Measurements from ENCODE around the gene POLR2C. TPM values are rescaled to one million over a fixed set of nuclear protein-coding genes. Genes with fewer than 3 reads are reported as not detected.

Gene POLR2C
- total and polyA plus RNA-seq, 2 of the 13 experiments (the other 11 are each of a cell fraction or from before 2014, with no cell fraction given) = 104 to 216 TPM

DNA sequence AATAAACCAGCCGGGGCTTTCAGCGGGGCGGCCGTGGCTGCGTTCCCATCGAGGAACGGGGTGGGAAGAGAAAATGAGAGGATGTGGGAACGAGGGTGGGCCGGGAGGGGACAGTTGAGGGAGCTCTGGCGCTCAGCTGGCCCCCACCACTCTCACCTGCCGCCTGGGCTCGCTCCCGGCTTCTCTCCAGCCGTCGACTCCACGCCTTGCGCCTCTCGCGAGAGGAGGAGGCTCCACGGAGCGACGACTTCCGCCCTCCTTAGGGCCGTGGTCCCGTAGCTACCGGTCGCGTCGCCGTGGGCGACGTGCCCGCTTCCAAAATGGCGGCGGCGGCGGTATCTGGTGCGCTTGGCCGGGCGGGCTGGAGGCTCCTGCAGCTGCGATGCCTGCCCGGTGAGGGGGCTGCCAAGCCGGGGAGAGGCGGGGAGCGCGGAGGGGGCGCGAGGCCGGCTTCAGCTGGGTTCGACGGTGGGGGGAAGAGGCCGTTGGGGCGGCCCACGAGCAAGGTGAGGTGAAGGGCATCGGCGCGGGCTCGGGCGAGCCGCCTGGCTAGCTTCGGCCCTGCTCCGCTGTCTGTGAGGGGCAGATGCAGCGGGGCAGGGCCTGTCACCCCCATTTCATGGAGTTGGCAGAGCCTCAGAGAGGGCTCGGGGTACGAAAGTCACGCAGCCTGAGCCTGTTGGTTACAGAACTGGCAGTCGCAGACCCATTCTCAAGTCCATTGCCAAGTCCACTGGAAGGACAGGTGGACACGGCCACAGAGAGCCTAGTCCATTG is 15.1 kb upstream of the POLR2C start, which contains the start of the genes CIAPIN1 and COQ9 (continued):
- peak; percentile 73 for TF ChIP-seq ZNF746 (CRISPR knock-in tag; IDR thresholded peaks at IDR 0.05)
- TF ChIP-seq, protein P1, sequence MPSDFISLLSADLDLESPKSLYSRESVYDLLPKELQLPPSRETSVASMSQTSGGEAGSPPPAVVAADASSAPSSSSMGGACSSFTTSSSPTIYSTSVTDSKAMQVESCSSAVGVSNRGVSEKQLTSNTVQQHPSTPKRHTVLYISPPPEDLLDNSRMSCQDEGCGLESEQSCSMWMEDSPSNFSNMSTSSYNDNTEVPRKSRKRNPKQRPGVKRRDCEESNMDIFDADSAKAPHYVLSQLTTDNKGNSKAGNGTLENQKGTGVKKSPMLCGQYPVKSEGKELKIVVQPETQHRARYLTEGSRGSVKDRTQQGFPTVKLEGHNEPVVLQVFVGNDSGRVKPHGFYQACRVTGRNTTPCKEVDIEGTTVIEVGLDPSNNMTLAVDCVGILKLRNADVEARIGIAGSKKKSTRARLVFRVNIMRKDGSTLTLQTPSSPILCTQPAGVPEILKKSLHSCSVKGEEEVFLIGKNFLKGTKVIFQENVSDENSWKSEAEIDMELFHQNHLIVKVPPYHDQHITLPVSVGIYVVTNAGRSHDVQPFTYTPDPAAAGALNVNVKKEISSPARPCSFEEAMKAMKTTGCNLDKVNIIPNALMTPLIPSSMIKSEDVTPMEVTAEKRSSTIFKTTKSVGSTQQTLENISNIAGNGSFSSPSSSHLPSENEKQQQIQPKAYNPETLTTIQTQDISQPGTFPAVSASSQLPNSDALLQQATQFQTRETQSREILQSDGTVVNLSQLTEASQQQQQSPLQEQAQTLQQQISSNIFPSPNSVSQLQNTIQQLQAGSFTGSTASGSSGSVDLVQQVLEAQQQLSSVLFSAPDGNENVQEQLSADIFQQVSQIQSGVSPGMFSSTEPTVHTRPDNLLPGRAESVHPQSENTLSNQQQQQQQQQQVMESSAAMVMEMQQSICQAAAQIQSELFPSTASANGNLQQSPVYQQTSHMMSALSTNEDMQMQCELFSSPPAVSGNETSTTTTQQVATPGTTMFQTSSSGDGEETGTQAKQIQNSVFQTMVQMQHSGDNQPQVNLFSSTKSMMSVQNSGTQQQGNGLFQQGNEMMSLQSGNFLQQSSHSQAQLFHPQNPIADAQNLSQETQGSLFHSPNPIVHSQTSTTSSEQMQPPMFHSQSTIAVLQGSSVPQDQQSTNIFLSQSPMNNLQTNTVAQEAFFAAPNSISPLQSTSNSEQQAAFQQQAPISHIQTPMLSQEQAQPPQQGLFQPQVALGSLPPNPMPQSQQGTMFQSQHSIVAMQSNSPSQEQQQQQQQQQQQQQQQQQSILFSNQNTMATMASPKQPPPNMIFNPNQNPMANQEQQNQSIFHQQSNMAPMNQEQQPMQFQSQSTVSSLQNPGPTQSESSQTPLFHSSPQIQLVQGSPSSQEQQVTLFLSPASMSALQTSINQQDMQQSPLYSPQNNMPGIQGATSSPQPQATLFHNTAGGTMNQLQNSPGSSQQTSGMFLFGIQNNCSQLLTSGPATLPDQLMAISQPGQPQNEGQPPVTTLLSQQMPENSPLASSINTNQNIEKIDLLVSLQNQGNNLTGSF (CRISPR knock-in tag; IDR thresholded peaks at IDR 0.05) = peak; percentile 82
- TF ChIP-seq, protein P2, sequence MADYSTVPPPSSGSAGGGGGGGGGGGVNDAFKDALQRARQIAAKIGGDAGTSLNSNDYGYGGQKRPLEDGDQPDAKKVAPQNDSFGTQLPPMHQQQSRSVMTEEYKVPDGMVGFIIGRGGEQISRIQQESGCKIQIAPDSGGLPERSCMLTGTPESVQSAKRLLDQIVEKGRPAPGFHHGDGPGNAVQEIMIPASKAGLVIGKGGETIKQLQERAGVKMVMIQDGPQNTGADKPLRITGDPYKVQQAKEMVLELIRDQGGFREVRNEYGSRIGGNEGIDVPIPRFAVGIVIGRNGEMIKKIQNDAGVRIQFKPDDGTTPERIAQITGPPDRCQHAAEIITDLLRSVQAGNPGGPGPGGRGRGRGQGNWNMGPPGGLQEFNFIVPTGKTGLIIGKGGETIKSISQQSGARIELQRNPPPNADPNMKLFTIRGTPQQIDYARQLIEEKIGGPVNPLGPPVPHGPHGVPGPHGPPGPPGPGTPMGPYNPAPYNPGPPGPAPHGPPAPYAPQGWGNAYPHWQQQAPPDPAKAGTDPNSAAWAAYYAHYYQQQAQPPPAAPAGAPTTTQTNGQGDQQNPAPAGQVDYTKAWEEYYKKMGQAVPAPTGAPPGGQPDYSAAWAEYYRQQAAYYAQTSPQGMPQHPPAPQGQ (CRISPR knock-in tag; IDR thresholded peaks at IDR 0.05; ENCODE audit: borderline replicate concordance) = no peak
- TF ChIP-seq, protein P3, sequence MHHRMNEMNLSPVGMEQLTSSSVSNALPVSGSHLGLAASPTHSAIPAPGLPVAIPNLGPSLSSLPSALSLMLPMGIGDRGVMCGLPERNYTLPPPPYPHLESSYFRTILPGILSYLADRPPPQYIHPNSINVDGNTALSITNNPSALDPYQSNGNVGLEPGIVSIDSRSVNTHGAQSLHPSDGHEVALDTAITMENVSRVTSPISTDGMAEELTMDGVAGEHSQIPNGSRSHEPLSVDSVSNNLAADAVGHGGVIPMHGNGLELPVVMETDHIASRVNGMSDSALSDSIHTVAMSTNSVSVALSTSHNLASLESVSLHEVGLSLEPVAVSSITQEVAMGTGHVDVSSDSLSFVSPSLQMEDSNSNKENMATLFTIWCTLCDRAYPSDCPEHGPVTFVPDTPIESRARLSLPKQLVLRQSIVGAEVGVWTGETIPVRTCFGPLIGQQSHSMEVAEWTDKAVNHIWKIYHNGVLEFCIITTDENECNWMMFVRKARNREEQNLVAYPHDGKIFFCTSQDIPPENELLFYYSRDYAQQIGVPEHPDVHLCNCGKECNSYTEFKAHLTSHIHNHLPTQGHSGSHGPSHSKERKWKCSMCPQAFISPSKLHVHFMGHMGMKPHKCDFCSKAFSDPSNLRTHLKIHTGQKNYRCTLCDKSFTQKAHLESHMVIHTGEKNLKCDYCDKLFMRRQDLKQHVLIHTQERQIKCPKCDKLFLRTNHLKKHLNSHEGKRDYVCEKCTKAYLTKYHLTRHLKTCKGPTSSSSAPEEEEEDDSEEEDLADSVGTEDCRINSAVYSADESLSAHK (CRISPR knock-in tag; IDR thresholded peaks at IDR 0.05; ENCODE audit: borderline replicate concordance) = no peak
- peak; percentile 25; the same call in 1 of the 2 replicates for TF ChIP-seq RBAK (CRISPR knock-in tag; IDR thresholded peaks at IDR 0.05)
- TF ChIP-seq HIVEP1 (CRISPR knock-in tag; IDR thresholded peaks at IDR 0.05) = peak; percentile 91; the same call in 1 of the 2 replicates
- TF ChIP-seq, protein P4, sequence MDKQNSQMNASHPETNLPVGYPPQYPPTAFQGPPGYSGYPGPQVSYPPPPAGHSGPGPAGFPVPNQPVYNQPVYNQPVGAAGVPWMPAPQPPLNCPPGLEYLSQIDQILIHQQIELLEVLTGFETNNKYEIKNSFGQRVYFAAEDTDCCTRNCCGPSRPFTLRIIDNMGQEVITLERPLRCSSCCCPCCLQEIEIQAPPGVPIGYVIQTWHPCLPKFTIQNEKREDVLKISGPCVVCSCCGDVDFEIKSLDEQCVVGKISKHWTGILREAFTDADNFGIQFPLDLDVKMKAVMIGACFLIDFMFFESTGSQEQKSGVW (CRISPR knock-in tag; IDR thresholded peaks at IDR 0.05; ENCODE audit: borderline replicate concordance) = no peak
- TF ChIP-seq, protein P5, sequence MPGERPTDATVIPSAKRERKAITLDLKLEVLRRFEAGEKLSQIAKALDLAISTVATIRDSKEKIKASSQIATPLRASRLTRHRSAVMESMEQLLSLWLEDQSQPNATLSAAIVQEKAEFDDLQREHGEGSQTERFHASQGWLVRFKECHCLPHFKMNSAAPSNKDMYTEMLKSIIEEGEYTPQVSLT (CRISPR knock-in tag; IDR thresholded peaks at IDR 0.05; ENCODE audit: borderline replicate concordance, low read depth) = peak; percentile 89; the same call in 1 of the 2 replicates
- no peak; the same call in 1 of the 2 replicates for TF ChIP-seq STAT5B (CRISPR knock-in tag; IDR thresholded peaks at IDR 0.05)
- TF ChIP-seq, protein P6, sequence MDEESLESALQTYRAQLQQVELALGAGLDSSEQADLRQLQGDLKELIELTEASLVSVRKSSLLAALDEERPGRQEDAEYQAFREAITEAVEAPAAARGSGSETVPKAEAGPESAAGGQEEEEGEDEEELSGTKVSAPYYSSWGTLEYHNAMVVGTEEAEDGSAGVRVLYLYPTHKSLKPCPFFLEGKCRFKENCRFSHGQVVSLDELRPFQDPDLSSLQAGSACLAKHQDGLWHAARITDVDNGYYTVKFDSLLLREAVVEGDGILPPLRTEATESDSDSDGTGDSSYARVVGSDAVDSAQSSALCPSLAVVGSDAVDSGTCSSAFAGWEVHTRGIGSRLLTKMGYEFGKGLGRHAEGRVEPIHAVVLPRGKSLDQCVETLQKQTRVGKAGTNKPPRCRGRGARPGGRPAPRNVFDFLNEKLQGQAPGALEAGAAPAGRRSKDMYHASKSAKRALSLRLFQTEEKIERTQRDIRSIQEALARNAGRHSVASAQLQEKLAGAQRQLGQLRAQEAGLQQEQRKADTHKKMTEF (CRISPR knock-in tag; IDR thresholded peaks at IDR 0.05) = peak; percentile 98
- TF ChIP-seq, protein P7, sequence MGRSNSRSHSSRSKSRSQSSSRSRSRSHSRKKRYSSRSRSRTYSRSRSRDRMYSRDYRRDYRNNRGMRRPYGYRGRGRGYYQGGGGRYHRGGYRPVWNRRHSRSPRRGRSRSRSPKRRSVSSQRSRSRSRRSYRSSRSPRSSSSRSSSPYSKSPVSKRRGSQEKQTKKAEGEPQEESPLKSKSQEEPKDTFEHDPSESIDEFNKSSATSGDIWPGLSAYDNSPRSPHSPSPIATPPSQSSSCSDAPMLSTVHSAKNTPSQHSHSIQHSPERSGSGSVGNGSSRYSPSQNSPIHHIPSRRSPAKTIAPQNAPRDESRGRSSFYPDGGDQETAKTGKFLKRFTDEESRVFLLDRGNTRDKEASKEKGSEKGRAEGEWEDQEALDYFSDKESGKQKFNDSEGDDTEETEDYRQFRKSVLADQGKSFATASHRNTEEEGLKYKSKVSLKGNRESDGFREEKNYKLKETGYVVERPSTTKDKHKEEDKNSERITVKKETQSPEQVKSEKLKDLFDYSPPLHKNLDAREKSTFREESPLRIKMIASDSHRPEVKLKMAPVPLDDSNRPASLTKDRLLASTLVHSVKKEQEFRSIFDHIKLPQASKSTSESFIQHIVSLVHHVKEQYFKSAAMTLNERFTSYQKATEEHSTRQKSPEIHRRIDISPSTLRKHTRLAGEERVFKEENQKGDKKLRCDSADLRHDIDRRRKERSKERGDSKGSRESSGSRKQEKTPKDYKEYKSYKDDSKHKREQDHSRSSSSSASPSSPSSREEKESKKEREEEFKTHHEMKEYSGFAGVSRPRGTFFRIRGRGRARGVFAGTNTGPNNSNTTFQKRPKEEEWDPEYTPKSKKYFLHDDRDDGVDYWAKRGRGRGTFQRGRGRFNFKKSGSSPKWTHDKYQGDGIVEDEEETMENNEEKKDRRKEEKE (IDR thresholded peaks at IDR 0.05) = no peak
